ENCODE measurements around the gene CCDC85B. TPM values are rescaled to one million over a fixed set of nuclear protein-coding genes. Genes with fewer than 3 reads are reported as not detected.

The CCDC85B gene
- total and polyA plus RNA-seq, 2 of the 13 experiments (the other 11 are each of a cell fraction or from before 2014, with no cell fraction given): 8.2 to 19.5 TPM

GRCh38 chr11:65899356-65900124 lies 9.1 kb downstream of the CCDC85B start (continued):
- TF ChIP-seq, protein P1, sequence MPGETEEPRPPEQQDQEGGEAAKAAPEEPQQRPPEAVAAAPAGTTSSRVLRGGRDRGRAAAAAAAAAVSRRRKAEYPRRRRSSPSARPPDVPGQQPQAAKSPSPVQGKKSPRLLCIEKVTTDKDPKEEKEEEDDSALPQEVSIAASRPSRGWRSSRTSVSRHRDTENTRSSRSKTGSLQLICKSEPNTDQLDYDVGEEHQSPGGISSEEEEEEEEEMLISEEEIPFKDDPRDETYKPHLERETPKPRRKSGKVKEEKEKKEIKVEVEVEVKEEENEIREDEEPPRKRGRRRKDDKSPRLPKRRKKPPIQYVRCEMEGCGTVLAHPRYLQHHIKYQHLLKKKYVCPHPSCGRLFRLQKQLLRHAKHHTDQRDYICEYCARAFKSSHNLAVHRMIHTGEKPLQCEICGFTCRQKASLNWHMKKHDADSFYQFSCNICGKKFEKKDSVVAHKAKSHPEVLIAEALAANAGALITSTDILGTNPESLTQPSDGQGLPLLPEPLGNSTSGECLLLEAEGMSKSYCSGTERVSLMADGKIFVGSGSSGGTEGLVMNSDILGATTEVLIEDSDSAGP (CRISPR knock-in tag; IDR thresholded peaks at IDR 0.05; ENCODE audit: borderline replicate concordance): peak; percentile 73; the same call in 1 of the 2 replicates
- no peak for TF ChIP-seq ARID3A (IDR thresholded peaks at IDR 0.05; ENCODE audit: low read depth, low read length)
- peak; percentile 88; the same call in 1 of the 2 replicates for TF ChIP-seq ZNF776 (CRISPR knock-in tag; IDR thresholded peaks at IDR 0.05)
- TF ChIP-seq ETV5 (CRISPR knock-in tag; IDR thresholded peaks at IDR 0.05; ENCODE audit: borderline replicate concordance): peak; percentile 83; the same call in 1 of the 2 replicates
- TF ChIP-seq ZNF780A (CRISPR knock-in tag; IDR thresholded peaks at IDR 0.05): peak; percentile 78; the same call in 1 of the 2 replicates
- TF ChIP-seq HOXA9 (CRISPR knock-in tag; IDR thresholded peaks at IDR 0.05; ENCODE audit: borderline replicate concordance): 0 out of 2 replicates have a peak, but pooled peaks have one; percentile 74
- TF ChIP-seq ZNF547 (CRISPR knock-in tag; IDR thresholded peaks at IDR 0.05): peak; percentile 49; the same call in 1 of the 2 replicates
- TF ChIP-seq ZNF224 (CRISPR knock-in tag; IDR thresholded peaks at IDR 0.05): 0 out of 2 replicates have a peak, but pooled peaks have one; percentile 44
- peak; percentile 70; the same call in 1 of the 2 replicates for TF ChIP-seq ZNF790 (CRISPR knock-in tag; IDR thresholded peaks at IDR 0.05; ENCODE audit: borderline replicate concordance)
- TF ChIP-seq HDAC2 (CRISPR knock-in tag; IDR thresholded peaks at IDR 0.05): peak; percentile 66; the same call in 1 of the 2 replicates
- peak; percentile 92 for TF ChIP-seq MAFG (CRISPR knock-in tag; IDR thresholded peaks at IDR 0.05)
- no peak; the same call in 1 of the 2 replicates for TF ChIP-seq TP53 (CRISPR knock-in tag; conservative IDR thresholded peaks at IDR 0.05)
- peak; percentile 97; the same call in 1 of the 2 replicates for TF ChIP-seq HIVEP1 (CRISPR knock-in tag; IDR thresholded peaks at IDR 0.05)
- TF ChIP-seq, protein P2, sequence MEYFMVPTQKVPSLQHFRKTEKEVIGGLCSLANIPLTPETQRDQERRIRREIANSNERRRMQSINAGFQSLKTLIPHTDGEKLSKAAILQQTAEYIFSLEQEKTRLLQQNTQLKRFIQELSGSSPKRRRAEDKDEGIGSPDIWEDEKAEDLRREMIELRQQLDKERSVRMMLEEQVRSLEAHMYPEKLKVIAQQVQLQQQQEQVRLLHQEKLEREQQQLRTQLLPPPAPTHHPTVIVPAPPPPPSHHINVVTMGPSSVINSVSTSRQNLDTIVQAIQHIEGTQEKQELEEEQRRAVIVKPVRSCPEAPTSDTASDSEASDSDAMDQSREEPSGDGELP (IDR thresholded peaks at IDR 0.05; ENCODE audit: borderline replicate concordance, low read depth): no peak
- TF ChIP-seq ZNF430 (CRISPR knock-in tag; IDR thresholded peaks at IDR 0.05): peak; percentile 69; the same call in 1 of the 2 replicates
- peak; percentile 87; the same call in 1 of the 2 replicates for TF ChIP-seq ZSCAN21 (CRISPR knock-in tag; IDR thresholded peaks at IDR 0.05; ENCODE audit: borderline replicate concordance)
- TF ChIP-seq, protein P3, sequence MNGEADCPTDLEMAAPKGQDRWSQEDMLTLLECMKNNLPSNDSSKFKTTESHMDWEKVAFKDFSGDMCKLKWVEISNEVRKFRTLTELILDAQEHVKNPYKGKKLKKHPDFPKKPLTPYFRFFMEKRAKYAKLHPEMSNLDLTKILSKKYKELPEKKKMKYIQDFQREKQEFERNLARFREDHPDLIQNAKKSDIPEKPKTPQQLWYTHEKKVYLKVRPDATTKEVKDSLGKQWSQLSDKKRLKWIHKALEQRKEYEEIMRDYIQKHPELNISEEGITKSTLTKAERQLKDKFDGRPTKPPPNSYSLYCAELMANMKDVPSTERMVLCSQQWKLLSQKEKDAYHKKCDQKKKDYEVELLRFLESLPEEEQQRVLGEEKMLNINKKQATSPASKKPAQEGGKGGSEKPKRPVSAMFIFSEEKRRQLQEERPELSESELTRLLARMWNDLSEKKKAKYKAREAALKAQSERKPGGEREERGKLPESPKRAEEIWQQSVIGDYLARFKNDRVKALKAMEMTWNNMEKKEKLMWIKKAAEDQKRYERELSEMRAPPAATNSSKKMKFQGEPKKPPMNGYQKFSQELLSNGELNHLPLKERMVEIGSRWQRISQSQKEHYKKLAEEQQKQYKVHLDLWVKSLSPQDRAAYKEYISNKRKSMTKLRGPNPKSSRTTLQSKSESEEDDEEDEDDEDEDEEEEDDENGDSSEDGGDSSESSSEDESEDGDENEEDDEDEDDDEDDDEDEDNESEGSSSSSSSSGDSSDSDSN (CRISPR knock-in tag; IDR thresholded peaks at IDR 0.05): peak; percentile 96
- peak; percentile 79; the same call in 1 of the 2 replicates for TF ChIP-seq NFKB2 (CRISPR knock-in tag; IDR thresholded peaks at IDR 0.05; ENCODE audit: borderline replicate concordance)
- TF ChIP-seq LCORL (IDR thresholded peaks at IDR 0.05): no peak
- TF ChIP-seq LCORL (CRISPR knock-in tag; IDR thresholded peaks at IDR 0.05): peak; percentile 61
- TF ChIP-seq PHF8 (CRISPR knock-in tag; IDR thresholded peaks at IDR 0.05): peak; percentile 72
- peak; percentile 1 to 53; a peak in 1 of 4 replicates for TF ChIP-seq MAFK (conservative IDR thresholded peaks at IDR 0.05 in 1 of 2, IDR thresholded peaks at IDR 0.05 in 1 of 2; ENCODE audit: low read length in 2 of 2)
- peak; percentile 56; the same call in 1 of the 2 replicates for TF ChIP-seq POLR2G (IDR thresholded peaks at IDR 0.05; ENCODE audit: low read depth, low read length)

Data from HepG2 (cell line).